Testis (tissue), 3 donors: ENCODE results near the gene USP32. TPM values are rescaled to one million over a fixed set of nuclear protein-coding genes. Genes with fewer than 3 reads are reported as not detected.

ENCODE experiments used
- DNase-seq: peaks from one replicate; pipeline ENCODE4 v3.0.0-alpha.2; 2019
- H3K27ac ChIP-seq, 2 donors: fragments of 200-600 bp; sonication (generic); one replicate each; pipeline ENCODE4 v1.5.1; 2019
- H3K27me3 ChIP-seq: fragments of 200-600 bp; sonication (generic); one replicate; pipeline ENCODE4 v1.5.1; 2019
- H3K36me3 ChIP-seq: fragments of 200-600 bp; sonication (generic); one replicate; pipeline ENCODE4 v1.5.1; 2017; ENCODE audit warnings: low read depth; ENCODE audit errors: missing control alignments
- H3K4me1 ChIP-seq: fragments of 200-600 bp; sonication (generic); one replicate; pipeline ENCODE4 v1.5.1; 2019
- H3K4me3 ChIP-seq, 2 donors: fragments of 200-600 bp; sonication (generic); one replicate each; pipeline ENCODE4 v1.5.1; 2017 to 2019
- H3K9me3 ChIP-seq: fragments of 200-600 bp; sonication (generic); one replicate; pipeline ENCODE4 v1.5.1; 2017
- CTCF ChIP-seq, 3 experiments: fragments of 450-650 bp in 2 of 3; fragments of 200-600 bp in 1 of 3; sonication (generic) in 1 of 3; IDR thresholded peaks; one replicate each; pipeline ENCODE4 v1.5.1; 2016 to 2019; ENCODE audit warnings: antibody characterized with exemption in 3 of 3, mild to moderate bottlenecking in 2 of 3, moderate library complexity in 1 of 3
- POLR2A ChIP-seq: fragments of 450-650 bp; IDR thresholded peaks from one replicate; pipeline ENCODE4 v1.6.1; 2017; ENCODE audit warnings: antibody characterized with exemption, mild to moderate bottlenecking, moderate library complexity
- WGBS, 2 donors: methylation state at CpG; one replicate each; pipeline ENCODE4 v1.1.5; 2018; 5-methylcytosine and 5-hydroxymethylcytosine counted together
- intact Hi-C: fragments of 100-400 bp; cut with DNase I; formaldehyde crosslinking; loops from one replicate; pipeline ENCODE4 v1.15.1; 2023; ENCODE audit warnings: low total_unique reads
- polyA plus RNA-seq: library from polyadenylated mRNA; stranded (reverse); fragments of 350-450 nt; fragmentation: Illumina TruSeq; extraction: RNeasy Lipid Tissue Mini Kit (QIAGEN cat#74804); gene quantifications from one replicate; pipeline ENCODE4 v1.2.3, GENCODE V29; 2014; ENCODE audit warnings: low read depth, low replicate concordance; ENCODE audit not compliant: insufficient read depth
- small RNA-seq, 2 donors: library from RNA; depleted of rRNA; stranded (forward); fragments of <200 nt; gene quantifications; one replicate each; pipeline ENCODE3, GENCODE V24; 2016
- total RNA-seq, 2 donors: library from RNA; depleted of rRNA; stranded (reverse); fragments of >200 nt; gene quantifications; one replicate each; pipeline ENCODE4 v1.2.3, GENCODE V29; 2016

Gene USP32
- total and polyA plus RNA-seq, 3 donors from 2014 or later, result 113 to 279 (median 166) TPM

- TF ChIP-seq CTCF (IDR thresholded peaks at IDR 0.05) (no peak), POLR2A (no peak)
- H3K9me3 ChIP-seq, result no peaks in the 10 kb centered on the region
- intact Hi-C loops, result loop anchor here (10.0 kb wide), 1 partner anchor 300 kb away; no protein-coding TSS in a partner anchor
- WGBS, 2 donors, result 9 to 10% methylated on average over 16 of the region's 16 CpGs
- peak; percentile 9 for DNase-seq
- peak overlapping the region in 1 of 2 donors; percentile 3 for H3K27ac ChIP-seq
- no peaks in the 10 kb centered on the region for H3K27me3 ChIP-seq
- peaks cover 5% of the 10 kb centered on the region for H3K4me1 ChIP-seq
- peak overlapping the region; percentile 54 to 84 for H3K4me3 ChIP-seq
- H3K36me3 ChIP-seq, result no peaks in the 10 kb centered on the region
Measured at GRCh38 chr17:60134396-60135150, 257.4 kb downstream of the USP32 start.

- Histone ChIP-seq H3K27ac (no peak overlapping the region), H3K36me3 (no peaks in the 10 kb centered on the region), H3K4me3 (no peak overlapping the region), H3K4me1 (no peaks in the 10 kb centered on the region), H3K9me3 (no peaks in the 10 kb centered on the region), H3K27me3 (no peaks in the 10 kb centered on the region)
- intact Hi-C loops, result loop anchor here (10.0 kb wide), 1 partner anchor 304 kb away; no protein-coding TSS in a partner anchor
- no peak for TF ChIP-seq CTCF (IDR thresholded peaks at IDR 0.05)
- no peak for TF ChIP-seq POLR2A
- DNase-seq, result no peak
- 86 to 92% methylated on average over 3 of the region's 3 CpGs for WGBS, 2 donors
Measured at GRCh38 chr17:60130466-60130865, 261.5 kb downstream of the USP32 start.

GRCh38 chr17:60129164-60129563 is 262.8 kb downstream of the USP32 start:
- no peak overlapping the region for H3K4me3 ChIP-seq
- no peaks in the 10 kb centered on the region for H3K9me3 ChIP-seq
- WGBS, 2 donors, result 84 to 96% methylated on average over 4 of the region's 4 CpGs
- H3K4me1 ChIP-seq, result no peaks in the 10 kb centered on the region
- TF ChIP-seq POLR2A (no peak), CTCF (IDR thresholded peaks at IDR 0.05) (no peak)
- H3K27me3 ChIP-seq, result no peaks in the 10 kb centered on the region
- no peaks in the 10 kb centered on the region for H3K36me3 ChIP-seq
- intact Hi-C loops, result no loop called here
- no peak overlapping the region for H3K27ac ChIP-seq
- DNase-seq, result no peak

Small RNA genes lying within 50 kb of the gene (small RNA-seq; reads per million reads assigned to genes)
- 315 to 590 reads per million in 2 donors for gene SCARNA20

Other genes starting within 250 kb of the USP32 start
- gene CA4, start 242.2 kb downstream of the USP32 start, total RNA-seq, result 1 to 10 TPM; 2.5 to 3.1 TPM
- 0.94 TPM for gene CA4, start 242.2 kb downstream of the USP32 start, polyA plus RNA-seq
- gene CHCT1, start 30.4 kb upstream of the USP32 start, total RNA-seq, result 100 to 1,000 TPM in 1 of 2 donors, 10 to 100 TPM in 1; 64.0 to 102 TPM
- 281 TPM for gene CHCT1, start 30.4 kb upstream of the USP32 start, polyA plus RNA-seq
- gene APPBP2, start 134.1 kb upstream of the USP32 start, total RNA-seq, result 10 to 100 TPM; 58.2 to 58.9 TPM
- gene APPBP2, start 134.1 kb upstream of the USP32 start, polyA plus RNA-seq, result 98.4 TPM
- gene PPM1D, start 208.1 kb upstream of the USP32 start, total RNA-seq, result 10 to 100 TPM; 31.5 to 34.9 TPM
- 40.7 TPM for gene PPM1D, start 208.1 kb upstream of the USP32 start, polyA plus RNA-seq